ENCODE results near the gene PLA2G7.
A peak's percentile ranks its signal among the peaks of the same experiment; 100 is the strongest.
"Not testable (repeated sequence)": the region's sequence is repeated elsewhere in the genome, so short reads cannot be mapped to it uniquely, and the experiment has no call there.

The PLA2G7 gene

DNA sequence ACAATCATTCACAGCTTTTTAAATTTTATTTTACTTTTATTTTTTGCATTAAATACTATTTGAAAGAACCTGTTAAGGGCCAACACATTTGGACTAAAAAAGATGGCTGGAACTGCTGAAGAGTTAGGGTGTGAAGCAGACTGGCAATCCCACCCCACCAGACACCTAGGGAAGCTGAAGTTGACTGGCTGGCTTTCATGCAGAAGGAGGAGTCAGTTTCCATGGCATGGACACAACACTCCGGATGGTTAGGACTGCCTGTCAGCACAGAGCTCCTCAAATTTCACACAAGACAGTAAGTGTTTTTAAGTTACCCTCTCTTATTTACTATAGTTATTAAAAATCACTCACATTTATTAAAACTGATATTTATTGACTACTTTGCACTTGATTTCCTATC, 11.5 kb upstream of the PLA2G7 start, which contains the start of gene ANKRD66:
ANKRD66 (plus strand) TSS at position 238 of the 400 bp plus-strand sequence. CDS start 5,016 bp downstream, outside the sequence.
- DNase-seq = no peak

DNA sequence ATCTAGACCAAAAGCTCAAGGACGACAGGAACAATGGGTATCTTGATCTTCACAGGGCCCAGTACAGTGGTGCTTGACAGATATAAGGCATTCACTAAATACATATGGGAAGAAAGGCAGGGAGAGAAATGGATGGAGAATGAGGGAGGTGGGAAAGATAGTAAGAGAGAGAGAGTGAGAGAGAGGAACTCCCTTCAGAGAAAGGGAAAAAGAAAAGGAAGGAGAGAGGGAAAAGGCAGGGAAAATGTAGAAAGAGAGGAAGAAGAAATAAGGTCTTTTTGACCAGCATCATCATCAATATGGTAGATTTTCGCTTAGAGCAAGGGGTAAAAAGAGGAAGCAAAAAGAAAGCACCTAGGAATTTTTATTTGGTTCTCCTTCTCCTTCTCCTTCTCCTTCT, 10.8 kb upstream of the PLA2G7 start:
- DNase-seq = no peak

DNA sequence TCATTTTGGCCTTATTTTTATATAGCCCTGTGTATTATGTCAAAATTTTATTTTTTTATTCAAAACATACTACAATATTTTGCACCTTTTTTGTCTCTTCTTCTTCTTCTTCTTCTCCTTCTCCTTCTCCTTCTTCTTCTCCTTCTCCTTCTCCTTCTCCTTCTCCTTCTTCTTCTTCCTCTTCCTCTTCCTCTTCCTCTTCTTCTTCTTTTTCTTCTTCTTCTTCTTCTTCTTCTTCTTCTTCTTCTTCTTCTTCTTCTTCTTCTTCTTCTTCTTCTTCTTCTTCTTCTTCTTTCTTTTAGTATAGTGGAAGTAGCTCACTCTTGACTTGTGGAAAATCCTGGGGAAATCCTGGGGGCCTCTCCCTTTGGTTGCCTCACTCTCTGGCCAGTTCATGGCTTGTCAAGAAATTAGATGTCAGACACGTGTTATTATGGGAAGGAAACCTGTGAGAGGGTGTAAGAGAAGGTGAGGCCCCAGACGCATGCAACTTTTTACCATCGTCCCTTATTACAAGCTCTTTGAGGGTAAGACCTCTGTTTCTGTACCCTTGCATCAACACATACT, 9.1 kb upstream of the PLA2G7 start:
- not testable (repeated sequence) for DNase-seq

DNA sequence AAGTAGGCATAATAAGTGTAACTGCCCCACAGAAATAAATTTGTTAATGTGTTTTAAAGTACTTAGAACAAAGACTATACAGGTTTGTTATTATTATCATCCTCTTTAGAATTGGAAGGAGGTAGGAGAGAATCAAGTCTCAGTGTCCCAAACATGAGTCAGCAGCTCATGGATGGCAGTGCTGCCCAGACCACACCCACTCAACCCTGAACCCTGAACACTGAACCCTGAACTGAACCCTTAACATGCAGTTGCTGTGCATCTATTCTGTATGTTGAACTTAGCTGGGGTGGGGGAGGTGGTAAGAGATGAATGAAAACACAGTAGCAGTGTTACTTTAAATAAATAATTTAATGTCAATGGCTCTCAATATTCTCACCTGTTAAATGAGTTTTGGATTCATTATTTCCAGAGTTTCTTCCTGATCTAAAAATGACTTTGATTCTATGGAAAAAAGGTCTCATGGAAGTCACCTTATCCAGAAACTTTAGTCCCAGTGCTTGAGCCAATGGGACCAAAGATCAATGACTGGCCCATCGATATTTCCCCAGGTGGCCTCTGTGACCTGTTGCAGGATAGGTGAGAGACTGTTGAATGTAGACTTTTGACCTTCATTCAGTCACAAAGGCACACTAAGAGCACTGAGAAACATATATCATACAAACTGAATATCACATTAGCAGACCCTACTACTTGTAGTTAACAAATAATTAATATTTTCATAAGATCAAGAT, 8.4 kb upstream of the PLA2G7 start:
- DNase-seq = no peak

DNA sequence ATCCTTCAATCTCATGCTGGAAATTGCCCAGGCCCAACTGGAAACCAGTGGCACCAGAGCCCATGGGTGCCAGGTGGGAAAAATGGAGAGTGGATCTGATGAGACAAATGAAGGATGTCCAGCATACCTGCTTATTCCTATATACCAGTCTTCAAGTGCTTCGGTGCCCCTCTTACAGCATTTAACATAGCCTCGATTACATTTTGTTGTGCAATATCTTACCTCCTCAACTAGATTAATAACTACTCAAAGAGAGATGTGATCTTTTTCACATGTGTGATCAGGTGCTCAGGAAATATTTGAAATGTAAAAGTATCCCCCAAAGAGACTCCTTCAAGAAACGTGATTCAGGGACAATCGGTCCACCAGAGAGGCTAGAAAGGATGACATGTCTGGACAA, 6.7 kb upstream of the PLA2G7 start:
- DNase-seq = no peak

DNA sequence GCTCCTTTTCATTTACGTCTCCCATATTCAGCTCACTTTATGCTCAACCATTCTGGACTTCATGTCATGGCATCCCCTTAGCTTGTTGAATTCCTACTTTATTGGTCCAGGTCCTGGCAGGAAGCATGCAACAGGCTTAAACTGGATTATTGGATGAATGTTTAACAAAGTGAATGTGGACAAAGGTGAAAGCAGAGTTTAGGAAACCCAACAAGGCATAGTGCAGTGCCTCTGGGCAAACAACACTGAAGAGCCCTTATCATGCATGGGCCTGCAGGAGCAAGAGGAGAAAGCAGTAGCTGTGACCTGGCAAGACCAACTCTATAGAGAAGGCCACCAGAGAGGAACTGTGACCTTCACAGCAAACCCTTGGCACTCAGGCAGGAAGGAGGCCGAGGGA, 6.3 kb upstream of the PLA2G7 start:
- no peak for DNase-seq

DNA sequence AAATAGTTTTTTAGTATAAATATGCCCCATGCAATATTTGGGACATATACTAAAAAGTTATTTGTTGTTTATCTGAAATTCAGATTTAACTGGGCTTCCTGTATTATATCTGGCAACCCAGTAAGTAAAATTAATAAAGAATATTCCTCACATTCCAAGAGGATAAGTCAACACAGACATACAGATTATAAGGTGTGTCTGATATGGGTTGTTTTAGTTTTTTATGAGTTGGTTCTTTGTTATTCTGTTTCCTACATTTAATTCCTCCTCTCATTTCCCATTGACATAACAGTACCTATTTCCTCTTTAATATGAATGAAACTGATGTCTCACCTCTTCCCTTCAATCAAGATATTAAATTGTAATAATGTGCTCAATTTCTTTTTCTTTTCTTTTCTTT, 1.7 kb upstream of the PLA2G7 start:
- DNase-seq = no peak

DNA sequence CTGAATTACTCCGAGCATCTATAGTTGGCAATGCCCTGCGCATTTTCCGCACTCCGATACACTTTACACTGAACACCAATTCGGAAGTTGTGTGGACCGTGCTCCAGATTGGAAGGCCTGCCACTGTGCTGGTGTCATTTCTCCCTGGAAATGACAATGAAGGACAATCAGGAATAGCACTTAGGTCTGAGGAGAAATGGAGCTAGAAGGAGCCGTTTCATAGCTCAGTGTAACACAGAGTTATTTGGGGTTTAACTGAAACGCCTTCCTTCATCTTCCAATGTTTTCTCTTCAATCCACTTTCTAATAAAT, 501 bp upstream of the PLA2G7 start:
- no peak for DNase-seq

DNA sequence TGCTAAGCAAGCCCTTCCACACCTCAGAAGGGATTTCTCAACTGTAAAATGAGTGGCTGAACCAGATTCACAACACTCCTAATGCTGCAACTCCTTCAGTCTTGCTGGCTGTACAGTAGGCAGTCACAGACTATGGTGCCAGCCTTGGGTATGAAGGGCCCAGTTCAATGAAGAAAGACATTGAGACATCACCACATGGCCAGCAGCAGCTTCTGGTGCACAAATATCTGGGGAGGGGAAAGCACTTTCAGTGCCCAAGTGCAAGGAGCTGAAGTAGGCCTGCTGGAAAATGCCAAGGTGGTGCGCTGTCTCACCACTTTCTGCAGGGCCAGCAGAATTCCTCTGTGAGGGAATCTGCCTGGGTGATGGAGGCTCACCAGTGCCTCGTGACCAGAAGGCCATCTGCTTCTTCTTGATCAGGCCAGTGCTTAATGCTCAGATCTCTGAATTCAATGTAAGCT, 1.8 kb downstream of the PLA2G7 start:
- DNase-seq = no peak

DNA sequence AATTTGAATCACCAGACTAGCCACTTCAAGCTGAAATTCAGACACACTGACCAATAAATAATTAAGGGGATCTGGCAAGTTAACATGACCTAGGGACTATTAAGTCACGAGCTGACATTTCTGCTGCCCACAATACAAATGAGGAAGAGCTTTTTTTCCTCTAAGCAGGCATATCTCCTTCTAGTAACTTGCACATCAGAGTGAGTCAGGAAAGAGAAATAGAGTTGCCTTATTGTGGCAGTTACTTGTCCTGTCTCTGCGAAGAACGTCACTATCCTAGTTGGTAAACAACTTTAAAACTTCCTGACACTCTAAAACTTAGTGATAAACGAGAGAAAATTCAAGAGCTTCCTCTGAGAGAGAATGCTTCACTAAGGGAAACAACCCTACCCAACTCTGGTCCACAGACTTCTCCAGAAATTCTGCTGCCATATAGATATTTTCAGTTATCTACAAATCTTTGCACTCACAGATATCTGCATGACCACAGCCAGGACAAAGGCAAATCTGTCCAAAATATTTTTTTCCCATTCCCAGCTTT, 4.2 kb downstream of the PLA2G7 start:
- DNase-seq = no peak

DNA sequence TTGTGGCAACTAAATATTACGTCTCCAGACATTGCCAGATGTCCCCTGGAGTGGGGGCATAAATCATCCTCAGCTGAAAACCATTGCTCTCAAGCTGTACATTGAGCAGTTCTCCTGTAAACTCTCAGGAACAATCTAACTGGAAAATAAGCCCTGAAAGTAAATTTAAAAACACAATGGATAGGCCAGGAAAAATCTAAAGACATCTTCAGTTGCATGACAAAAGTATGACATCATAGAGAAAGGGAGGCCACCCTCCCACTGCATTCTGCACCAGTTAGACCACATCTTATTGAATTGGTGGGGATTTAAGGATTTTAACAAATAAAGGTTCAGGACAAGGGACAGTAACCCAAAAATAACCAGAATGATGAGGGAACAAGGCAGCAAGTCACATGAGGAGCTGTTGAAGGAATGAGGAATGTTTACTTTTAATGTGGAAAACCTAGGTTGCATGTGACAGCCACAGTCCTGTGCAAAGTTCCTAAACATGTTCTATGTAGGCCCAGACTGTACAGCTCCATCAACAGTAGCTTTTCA, 5.3 kb downstream of the PLA2G7 start:
- no peak for DNase-seq

DNA sequence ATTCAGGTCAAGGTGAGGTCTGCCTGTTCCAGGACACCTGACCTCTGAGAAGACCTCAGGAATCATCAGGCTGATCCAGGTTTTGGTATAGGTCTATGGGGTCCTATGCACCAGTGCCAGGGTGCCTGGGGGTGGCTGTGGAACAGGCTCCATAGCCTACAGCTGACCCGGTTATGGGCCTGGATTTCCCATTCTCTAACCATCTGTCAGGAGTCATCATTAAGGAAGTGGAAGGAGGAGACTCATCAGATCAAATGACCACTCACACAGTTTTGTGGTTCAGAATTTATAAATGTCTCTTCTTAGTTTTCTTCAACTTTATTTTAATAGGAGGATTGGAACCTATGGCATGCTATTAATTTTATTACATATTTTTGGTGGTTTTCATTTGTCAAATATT, 14.8 kb downstream of the PLA2G7 start:
- DNase-seq = no peak

DNA sequence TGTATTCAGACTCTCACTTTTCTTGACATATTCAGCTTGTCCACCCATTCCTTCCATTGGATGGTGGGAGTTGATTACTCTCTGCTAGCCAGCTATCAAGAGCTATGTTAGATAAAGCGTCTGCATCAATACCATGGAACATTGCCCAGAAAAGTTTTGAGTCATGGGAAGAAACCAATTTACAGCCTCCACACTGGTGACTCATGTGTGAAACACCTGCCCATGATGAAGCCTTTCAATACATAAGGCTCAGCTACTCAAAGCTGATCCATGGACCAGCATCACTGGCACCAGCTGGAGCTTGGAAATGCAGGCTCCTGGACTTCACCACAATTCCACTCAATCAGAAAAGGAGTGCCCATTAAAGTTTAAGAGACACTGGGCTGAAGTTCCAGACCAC, 16.1 kb downstream of the PLA2G7 start:
- DNase-seq = no peak

DNA sequence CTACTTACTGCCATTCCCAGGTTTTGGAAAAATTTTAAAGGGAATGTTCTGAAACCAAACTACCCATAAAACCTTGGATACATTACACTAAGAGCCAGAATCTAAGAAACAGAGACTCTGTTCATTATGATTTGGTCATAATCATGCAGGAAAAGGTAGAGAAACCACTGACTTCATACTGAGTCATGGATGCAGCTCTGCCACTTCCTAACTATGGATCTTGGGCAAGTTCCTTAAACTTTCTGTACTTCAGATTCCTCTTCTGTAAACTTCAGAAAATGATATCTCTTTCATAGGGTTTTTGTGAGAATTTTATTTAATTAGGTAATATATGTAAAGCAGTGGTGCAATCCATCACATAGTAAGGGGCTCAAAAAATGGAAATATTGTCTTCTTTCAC, 20.0 kb downstream of the PLA2G7 start:
- DNase-seq = no peak

DNA sequence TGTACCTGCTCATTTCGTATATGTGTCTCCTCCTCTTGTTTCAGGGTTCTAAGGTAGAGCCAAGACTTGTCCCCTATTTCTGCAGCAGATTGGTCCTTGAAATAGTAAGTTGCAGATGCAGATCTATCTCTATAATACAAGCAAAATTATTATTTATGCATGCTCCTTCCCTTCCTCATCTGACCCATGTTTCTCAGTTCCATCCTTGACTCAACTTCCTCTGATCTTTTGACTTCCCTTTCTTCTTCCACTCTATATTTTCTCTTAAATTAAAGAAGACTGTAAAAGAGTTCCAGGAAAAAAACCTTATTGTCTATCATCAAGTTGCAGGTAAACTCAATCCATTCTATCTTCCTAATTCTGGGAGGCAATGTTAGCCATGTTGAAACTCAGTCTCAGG, 23.7 kb downstream of the PLA2G7 start:
- DNase-seq = no peak

DNA sequence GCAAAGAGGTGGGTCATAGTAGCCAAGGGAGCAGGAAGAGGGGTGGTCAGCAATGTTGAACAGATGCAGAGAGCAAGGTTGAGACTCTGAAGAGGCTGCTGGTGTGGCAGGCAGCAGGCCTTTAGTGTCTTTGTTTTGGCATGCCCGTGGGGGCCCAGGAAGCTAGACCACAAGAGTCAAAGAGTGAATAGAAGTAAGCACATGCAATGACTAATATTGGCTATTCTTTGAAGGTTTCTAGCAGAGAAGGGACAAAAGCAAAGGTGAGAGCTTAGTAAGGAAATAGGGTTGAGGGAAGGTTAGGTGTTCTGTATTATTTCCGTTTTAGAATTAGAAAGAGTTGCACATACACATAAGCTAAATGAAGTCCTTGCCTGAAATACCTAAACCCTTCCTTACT, 28.7 kb downstream of the PLA2G7 start:
- peak; percentile 5 for DNase-seq

DNA sequence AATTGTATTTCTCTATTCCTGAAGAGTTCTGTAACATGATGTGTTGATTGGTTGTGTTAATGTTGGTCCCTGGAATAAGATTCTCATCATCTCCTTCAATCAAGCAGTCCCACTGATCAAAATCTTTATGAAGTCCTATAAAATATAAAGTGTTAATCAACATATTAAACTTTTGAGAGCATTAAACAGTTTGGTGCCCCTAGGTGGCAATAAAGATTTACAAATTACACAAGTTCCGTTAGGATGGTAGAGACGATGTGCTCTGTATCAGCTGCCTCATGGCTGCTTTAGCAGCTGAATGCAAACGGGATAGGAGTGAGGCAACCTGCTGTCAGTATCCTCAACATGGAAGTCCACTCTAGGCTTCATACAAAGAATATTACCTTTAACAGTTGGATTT, 30.6 kb downstream of the PLA2G7 start:
- DNase-seq = no peak

DNA sequence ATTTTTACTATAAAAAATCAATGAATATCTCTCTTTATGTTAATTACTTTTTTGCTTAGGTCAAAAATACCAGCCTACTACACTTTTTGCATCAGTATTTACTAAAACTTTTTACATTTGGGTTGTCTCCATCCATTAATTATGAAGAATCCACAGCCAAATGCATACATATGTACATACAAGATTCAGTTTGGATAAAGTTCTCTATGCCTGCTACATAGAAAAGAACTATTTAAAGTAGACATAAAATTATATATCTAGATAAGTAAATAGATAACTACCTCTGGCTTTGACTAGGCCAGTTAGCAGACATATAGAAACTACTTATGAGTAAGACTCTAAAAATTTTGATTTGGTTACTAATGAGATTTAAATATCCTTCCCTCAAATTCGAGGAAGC, 35.2 kb downstream of the PLA2G7 start:
- no peak for DNase-seq

DNA sequence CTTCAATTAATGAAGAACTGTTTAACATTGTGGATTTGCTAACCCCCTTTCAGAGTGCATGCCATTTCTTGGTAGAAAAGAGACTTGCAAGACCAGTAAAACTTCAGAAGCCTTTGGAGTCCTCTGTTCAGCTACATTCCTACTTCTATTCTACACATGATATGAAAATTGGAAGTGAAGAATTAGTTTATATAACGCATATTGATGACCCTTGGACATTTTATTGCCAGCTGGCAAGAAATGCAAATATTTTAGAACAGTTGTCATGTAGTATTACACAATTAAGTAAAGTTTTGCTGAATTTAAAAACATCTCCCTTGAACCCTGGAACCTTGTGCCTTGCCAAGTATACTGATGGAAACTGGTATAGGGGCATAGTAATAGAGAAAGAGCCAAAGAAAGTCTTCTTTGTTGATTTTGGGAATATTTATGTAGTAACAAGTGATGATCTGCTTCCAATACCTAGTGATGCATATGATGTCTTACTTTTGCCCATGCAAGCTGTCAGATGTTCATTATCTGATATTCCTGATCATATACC, 44.2 kb downstream of the PLA2G7 start:
- no peak for DNase-seq

DNA sequence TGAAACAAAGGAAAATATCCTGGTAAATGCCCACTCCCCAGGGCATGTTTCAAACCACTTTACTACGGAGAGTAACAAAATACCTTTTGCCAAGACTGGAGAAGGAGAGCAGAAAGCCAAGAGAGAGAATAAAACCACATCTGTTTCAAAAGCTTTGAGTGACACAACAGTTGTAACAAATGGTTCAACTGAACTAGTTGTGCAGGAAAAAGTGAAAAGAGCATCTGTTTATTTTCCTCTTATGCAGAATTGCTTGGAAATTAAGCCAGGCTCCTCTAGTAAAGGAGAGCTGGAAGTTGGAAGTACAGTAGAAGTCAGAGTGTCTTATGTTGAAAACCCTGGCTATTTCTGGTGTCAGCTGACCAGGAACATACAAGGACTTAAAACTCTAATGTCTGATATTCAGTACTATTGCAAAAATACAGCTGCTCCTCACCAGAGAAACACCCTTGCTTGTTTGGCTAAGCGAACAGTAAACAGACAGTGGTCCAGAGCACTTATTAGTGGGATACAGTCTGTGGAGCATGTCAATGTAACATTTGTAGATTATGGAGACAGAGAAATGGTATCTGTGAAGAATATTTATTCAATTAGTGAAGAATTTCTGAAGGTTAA, 44.9 kb downstream of the PLA2G7 start:
- no peak for DNase-seq

DNA sequence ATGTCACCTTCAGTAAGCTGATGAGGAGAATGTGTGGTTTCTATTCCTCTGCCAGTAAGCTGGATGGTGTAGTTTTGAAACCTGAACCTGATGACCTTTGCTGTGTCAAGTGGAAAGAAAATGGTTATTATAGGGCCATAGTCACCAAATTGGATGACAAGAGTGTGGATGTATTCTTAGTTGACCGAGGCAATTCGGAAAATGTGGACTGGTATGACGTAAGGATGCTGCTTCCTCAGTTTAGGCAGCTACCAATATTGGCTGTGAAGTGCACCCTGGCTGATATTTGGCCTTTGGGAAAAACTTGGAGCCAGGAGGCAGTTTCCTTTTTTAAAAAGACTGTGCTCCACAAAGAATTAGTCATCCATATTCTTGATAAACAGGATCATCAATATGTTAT, 45.5 kb downstream of the PLA2G7 start:
- no peak for DNase-seq

DNA sequence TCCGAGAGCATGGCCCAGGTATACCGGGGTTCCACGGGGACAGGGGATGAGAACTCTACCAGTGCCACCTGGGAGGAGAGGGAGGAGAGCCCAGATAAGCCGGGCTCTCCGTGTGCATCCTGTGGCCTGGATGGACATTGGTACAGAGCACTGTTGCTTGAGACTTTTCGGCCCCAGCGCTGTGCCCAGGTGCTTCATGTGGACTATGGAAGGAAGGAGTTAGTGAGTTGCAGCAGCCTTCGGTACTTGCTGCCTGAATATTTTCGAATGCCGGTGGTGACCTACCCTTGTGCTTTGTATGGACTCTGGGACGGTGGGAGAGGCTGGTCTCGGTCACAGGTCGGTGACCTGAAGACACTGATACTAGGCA, 46.2 kb downstream of the PLA2G7 start:
- no peak for DNase-seq

DNA sequence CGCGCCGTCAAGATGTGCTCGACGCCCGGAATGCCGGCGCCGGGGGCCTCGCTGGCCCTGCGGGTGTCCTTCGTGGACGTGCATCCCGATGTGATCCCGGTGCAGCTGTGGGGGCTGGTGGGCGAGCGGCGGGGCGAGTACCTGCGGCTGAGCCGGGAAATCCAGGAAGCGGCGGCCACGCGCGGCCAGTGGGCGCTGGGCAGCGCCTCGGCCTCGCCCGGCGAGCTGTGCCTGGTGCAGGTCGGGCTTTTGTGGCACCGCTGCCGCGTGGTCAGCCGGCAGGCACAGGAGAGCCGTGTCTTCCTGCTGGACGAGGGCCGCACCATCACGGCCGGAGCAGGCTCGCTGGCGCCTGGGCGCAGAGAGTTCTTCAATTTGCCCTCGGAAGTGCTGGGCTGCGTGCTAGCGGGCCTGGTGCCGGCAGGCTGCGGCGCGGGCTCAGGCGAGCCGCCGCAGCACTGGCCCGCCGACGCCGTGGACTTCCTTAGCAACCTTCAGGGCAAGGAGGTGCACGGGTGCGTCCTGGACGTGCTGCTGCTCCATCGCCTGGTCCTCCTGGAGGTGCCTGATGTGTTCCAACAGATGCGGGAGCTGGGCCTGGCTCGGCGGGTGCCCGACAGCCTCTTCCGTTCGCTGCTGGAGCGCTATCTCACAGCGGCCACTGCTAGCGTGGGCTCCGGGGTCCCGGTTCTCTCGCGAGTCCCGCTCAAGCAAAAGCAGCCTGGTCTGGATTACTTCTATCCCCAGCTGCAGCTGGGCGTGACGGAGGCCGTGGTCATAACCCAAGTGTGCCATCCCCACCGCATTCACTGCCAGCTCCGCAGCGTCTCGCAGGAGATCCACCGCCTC, 46.8 kb downstream of the PLA2G7 start:
- no peak for DNase-seq

Measured in activated CD4-positive, alpha-beta T cell treated with anti-CD3 and anti-CD28 coated beads for 48 hours (primary cell).